ENCODE results near the gene SERINC2. TPM values are rescaled to one million over a fixed set of nuclear protein-coding genes. Genes with fewer than 3 reads are reported as not detected.
A peak's percentile ranks its signal among the peaks of the same experiment; 100 is the strongest.

SERINC2 gene
- total and polyA plus RNA-seq, 10 of the 15 experiments (the other 5 are each of a cell fraction or from before 2014, with no cell fraction given), result 0.02 to 9.4 (median 0.50) TPM

DNA sequence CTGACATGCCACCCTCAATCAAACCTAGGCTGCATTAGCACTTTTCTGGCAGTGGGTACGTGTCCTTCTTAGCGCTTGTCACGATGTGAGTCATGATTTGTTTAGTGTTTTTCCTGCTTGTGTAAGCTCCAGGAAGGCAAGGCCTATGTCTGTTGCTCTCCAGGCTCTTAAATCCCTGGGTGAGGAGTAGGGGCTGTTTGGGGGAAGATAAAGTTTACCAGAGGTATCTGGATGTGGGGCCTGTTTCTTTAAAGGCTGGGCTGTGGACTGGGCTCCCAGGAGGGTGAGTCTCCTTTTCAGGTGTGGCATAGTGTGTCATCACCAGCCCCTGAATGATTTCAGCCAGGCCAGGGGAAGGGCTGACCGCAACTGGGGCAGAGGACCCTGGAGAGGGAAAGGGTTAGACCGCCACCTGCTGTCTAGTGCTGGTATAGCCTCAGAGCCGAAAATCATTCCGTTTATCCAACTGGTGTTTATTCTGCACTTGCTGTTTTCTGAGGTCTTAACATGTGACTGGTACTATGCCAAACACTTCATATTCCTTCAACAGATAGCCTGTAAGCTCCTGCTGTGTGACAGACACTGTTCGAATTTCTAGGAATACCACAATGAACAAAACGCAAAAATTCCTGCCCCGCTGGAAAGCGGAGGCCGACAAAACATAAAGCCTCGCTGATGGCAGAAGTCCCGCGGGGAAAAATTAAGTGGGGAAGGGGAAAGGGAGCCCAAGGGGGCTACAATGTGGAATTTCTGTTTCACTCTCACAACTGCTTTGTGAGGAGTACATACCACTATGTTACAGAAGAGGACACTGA lies 9.7 kb downstream of the SERINC2 start (continued):
- TF ChIP-seq, protein P1, sequence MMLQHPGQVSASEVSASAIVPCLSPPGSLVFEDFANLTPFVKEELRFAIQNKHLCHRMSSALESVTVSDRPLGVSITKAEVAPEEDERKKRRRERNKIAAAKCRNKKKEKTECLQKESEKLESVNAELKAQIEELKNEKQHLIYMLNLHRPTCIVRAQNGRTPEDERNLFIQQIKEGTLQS (IDR thresholded peaks at IDR 0.05; ENCODE audit: borderline replicate concordance, extremely low read depth, low read depth, low read length), result no peak
- TF ChIP-seq YBX1 (IDR thresholded peaks at IDR 0.05), result no peak
- TF ChIP-seq KLF5 (IDR thresholded peaks at IDR 0.05; ENCODE audit: partially characterized antibody), result peak; percentile 56
- TF ChIP-seq ETV6 (conservative IDR thresholded peaks at IDR 0.05 in 1 of 2, IDR thresholded peaks at IDR 0.05 in 1 of 2; ENCODE audit: borderline replicate concordance in 1 of 2, low read depth in 1 of 2), result no peak
- no peak for TF ChIP-seq SREBF2 (IDR thresholded peaks at IDR 0.05; ENCODE audit: low read length)
- TF ChIP-seq, protein P2, sequence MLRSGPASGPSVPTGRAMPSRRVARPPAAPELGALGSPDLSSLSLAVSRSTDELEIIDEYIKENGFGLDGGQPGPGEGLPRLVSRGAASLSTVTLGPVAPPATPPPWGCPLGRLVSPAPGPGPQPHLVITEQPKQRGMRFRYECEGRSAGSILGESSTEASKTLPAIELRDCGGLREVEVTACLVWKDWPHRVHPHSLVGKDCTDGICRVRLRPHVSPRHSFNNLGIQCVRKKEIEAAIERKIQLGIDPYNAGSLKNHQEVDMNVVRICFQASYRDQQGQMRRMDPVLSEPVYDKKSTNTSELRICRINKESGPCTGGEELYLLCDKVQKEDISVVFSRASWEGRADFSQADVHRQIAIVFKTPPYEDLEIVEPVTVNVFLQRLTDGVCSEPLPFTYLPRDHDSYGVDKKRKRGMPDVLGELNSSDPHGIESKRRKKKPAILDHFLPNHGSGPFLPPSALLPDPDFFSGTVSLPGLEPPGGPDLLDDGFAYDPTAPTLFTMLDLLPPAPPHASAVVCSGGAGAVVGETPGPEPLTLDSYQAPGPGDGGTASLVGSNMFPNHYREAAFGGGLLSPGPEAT (IDR thresholded peaks at IDR 0.05; ENCODE audit: low read depth), result no peak
- TF ChIP-seq, protein P3, sequence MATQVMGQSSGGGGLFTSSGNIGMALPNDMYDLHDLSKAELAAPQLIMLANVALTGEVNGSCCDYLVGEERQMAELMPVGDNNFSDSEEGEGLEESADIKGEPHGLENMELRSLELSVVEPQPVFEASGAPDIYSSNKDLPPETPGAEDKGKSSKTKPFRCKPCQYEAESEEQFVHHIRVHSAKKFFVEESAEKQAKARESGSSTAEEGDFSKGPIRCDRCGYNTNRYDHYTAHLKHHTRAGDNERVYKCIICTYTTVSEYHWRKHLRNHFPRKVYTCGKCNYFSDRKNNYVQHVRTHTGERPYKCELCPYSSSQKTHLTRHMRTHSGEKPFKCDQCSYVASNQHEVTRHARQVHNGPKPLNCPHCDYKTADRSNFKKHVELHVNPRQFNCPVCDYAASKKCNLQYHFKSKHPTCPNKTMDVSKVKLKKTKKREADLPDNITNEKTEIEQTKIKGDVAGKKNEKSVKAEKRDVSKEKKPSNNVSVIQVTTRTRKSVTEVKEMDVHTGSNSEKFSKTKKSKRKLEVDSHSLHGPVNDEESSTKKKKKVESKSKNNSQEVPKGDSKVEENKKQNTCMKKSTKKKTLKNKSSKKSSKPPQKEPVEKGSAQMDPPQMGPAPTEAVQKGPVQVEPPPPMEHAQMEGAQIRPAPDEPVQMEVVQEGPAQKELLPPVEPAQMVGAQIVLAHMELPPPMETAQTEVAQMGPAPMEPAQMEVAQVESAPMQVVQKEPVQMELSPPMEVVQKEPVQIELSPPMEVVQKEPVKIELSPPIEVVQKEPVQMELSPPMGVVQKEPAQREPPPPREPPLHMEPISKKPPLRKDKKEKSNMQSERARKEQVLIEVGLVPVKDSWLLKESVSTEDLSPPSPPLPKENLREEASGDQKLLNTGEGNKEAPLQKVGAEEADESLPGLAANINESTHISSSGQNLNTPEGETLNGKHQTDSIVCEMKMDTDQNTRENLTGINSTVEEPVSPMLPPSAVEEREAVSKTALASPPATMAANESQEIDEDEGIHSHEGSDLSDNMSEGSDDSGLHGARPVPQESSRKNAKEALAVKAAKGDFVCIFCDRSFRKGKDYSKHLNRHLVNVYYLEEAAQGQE (IDR thresholded peaks at IDR 0.05; ENCODE audit: low read depth, low read length), result no peak
- 0 out of 2 replicates have a peak, but pooled peaks have one; percentile 37 for TF ChIP-seq HDGF (IDR thresholded peaks at IDR 0.05)
- TF ChIP-seq RELA (IDR thresholded peaks at IDR 0.05; ENCODE audit: borderline replicate concordance, partially characterized antibody), result peak; percentile 22
- no peak for TF ChIP-seq CEBPB (IDR thresholded peaks at IDR 0.05; ENCODE audit: borderline replicate concordance in 1 of 2, low read depth in 2 of 2, low read length in 2 of 2)
- no peak for TF ChIP-seq ZBED1 (IDR thresholded peaks at IDR 0.05; ENCODE audit: borderline replicate concordance)
- no peak for TF ChIP-seq TCF3 (IDR thresholded peaks at IDR 0.05; ENCODE audit: borderline replicate concordance, insufficient read depth, low read depth, low read length)
- TF ChIP-seq, protein P4, sequence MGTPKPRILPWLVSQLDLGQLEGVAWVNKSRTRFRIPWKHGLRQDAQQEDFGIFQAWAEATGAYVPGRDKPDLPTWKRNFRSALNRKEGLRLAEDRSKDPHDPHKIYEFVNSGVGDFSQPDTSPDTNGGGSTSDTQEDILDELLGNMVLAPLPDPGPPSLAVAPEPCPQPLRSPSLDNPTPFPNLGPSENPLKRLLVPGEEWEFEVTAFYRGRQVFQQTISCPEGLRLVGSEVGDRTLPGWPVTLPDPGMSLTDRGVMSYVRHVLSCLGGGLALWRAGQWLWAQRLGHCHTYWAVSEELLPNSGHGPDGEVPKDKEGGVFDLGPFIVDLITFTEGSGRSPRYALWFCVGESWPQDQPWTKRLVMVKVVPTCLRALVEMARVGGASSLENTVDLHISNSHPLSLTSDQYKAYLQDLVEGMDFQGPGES (IDR thresholded peaks at IDR 0.05), result 0 out of 2 replicates have a peak, but pooled peaks have one; percentile 50
- TF ChIP-seq CUX1 (IDR thresholded peaks at IDR 0.05; ENCODE audit: insufficient replicate concordance, low read depth, low read length), result no peak
- no peak for TF ChIP-seq JUNB (IDR thresholded peaks at IDR 0.05)
- no peak for TF ChIP-seq SPI1 (IDR thresholded peaks at IDR 0.05; ENCODE audit: borderline replicate concordance, insufficient read depth, low read depth, low read length)
